ENCODE results near the gene CSAD. TPM values are rescaled to one million over a fixed set of nuclear protein-coding genes. Genes with fewer than 3 reads are reported as not detected.

Gene CSAD
- 7.9 to 29.5 TPM (median 19.5 TPM) in 3 replicates for polyA plus RNA-seq
- polyA plus RNA-seq (2011; ENCODE audit: low read depth) = 8.0 TPM
- polyA plus RNA-seq (2011; cell fraction: cytosol; rRNA removed) = 1.4 and 1.9 TPM in 2 replicates
- 126 and 152 TPM in 2 replicates for polyA plus RNA-seq (2011; cell fraction: nucleus; rRNA removed)
- 5.8 and 23.3 TPM in 2 replicates for polyA plus RNA-seq (2012; ENCODE audit: low replicate concordance)
- polyA minus RNA-seq = 5.6 to 17.6 TPM (median 17.2 TPM) in 3 replicates
- 3.1 TPM for polyA minus RNA-seq (2011; cell fraction: cytosol; rRNA and poly(A)+ RNA removed)
- polyA minus RNA-seq (2011; cell fraction: nucleus; rRNA and poly(A)+ RNA removed) = 20.0 and 28.5 TPM in 2 replicates

GRCh38 chr12:53180220-53180930 lies at the start of gene CSAD, which contains the start of gene ZNF740:
CSAD (minus strand) TSS chr12:53180925; CDS start chr12:53173470, 7,455 bp downstream.
ZNF740 (plus strand) TSS chr12:53180722; CDS start chr12:53181984, 1,262 bp downstream.
- dilution Hi-C loops (cut with MboI; ENCODE audit: extremely low pct_ligation_motif_present, low sequenced_read_pairs) = no loop called here
- FAIRE-seq (no peak), DNase-seq (ENCODE audit: low read depth, low spot score) (peak; percentile 71)
- peak within 1 kb of the TSS; percentile 96 for H3K4me2 ChIP-seq (ENCODE audit: control insufficient read depth, extremely low read depth, insufficient read depth, low read depth, low read length)
- peaks cover 11 to 21% of the 10 kb centered on the region in 2 experiments for H3K36me3 ChIP-seq (ENCODE audit: control insufficient read depth in 2 of 2, extremely low read depth in 1 of 2, insufficient read depth in 2 of 2, low read length in 2 of 2)
- peaks cover 14% of the 10 kb centered on the region for H3K79me2 ChIP-seq (ENCODE audit: control insufficient read depth, insufficient read depth, low read length)
- peak within 1 kb of the TSS; percentile 97 for H2AFZ ChIP-seq (ENCODE audit: control insufficient read depth, low read length)
- peak within 1 kb of the TSS; percentile 93 for H3K27ac ChIP-seq (ENCODE audit: control insufficient read depth, insufficient read depth, low read length)
- no peaks in the 10 kb centered on the region for H3K27me3 ChIP-seq (ENCODE audit: control insufficient read depth, extremely low read depth, insufficient read depth, low read length)
- peaks cover 20% of the 10 kb centered on the region for H3K4me1 ChIP-seq (ENCODE audit: control insufficient read depth, extremely low read depth, insufficient read depth, low read length)
- no peaks in the 10 kb centered on the region for H3K9me3 ChIP-seq (ENCODE audit: control insufficient read depth, low read depth, low read length)
- peak within 1 kb of the TSS; percentile 72 to 89 (median 82) for H3K4me3 ChIP-seq (ENCODE audit: control insufficient read depth in 2 of 3, extremely low read depth in 1 of 3, insufficient read depth in 2 of 3, low read depth in 1 of 3, low read length in 3 of 3)
- no peaks in the 10 kb centered on the region for H3K9me1 ChIP-seq (ENCODE audit: control insufficient read depth, extremely low read depth, insufficient read depth, low read length)
- no peak for TF ChIP-seq EZH2 (IDR thresholded peaks at IDR 0.05; ENCODE audit: low read length)
- TF ChIP-seq, protein P1, sequence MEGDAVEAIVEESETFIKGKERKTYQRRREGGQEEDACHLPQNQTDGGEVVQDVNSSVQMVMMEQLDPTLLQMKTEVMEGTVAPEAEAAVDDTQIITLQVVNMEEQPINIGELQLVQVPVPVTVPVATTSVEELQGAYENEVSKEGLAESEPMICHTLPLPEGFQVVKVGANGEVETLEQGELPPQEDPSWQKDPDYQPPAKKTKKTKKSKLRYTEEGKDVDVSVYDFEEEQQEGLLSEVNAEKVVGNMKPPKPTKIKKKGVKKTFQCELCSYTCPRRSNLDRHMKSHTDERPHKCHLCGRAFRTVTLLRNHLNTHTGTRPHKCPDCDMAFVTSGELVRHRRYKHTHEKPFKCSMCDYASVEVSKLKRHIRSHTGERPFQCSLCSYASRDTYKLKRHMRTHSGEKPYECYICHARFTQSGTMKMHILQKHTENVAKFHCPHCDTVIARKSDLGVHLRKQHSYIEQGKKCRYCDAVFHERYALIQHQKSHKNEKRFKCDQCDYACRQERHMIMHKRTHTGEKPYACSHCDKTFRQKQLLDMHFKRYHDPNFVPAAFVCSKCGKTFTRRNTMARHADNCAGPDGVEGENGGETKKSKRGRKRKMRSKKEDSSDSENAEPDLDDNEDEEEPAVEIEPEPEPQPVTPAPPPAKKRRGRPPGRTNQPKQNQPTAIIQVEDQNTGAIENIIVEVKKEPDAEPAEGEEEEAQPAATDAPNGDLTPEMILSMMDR (optimal IDR thresholded peaks at IDR 0.05 in 1 of 3, IDR thresholded peaks at IDR 0.05 in 1 of 3, conservative IDR thresholded peaks at IDR 0.05 in 1 of 3; ENCODE audit: extremely low read depth in 1 of 3, insufficient read depth in 2 of 3, low read length in 3 of 3) = no peak
- no peaks in the 10 kb centered on the region for H4K20me1 ChIP-seq (ENCODE audit: control insufficient read depth, extremely low read depth, insufficient read depth, low read length)
- peak within 1 kb of the TSS; percentile 94 for H3K9ac ChIP-seq (ENCODE audit: control insufficient read depth, extremely low read depth, insufficient read depth, low read length)

DNA sequence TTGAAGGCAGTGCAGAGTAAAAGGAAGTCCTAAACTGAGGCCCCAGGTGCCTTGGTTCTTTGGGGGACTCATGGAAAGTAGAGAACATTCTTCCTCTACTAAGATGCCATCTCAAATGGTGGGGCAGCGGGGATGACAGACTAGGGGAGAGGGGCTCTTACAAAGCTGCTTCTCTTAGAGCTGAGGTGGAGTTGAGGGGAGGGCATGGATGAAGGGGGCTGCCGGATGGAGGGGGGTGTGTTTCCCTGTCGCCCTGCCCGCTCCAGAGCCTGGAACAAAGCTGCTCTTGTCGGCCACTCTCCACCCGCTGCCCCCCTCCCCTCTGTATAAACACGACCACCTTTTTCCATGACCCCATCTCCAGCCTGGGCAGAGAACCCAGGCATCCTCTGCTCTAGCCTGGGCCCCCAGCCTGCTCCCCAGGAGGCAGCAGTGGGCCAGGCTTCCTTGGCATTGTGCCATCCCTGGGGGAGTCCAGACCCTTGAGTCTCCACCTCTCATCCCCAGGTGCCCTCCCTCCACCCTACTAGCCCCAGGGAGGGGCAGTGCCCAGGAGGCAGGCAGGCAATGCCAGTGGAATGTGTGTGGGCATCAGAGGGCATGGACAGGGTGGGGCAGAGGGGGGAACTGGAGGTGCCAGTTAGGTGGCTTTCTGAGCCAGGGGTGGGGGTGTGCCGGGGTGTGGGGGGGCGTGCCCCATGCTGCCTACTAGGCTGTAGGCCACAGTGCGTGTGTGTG lies 49.6 kb upstream of the CSAD start:
- no peak for FAIRE-seq
- Histone ChIP-seq H3K9ac (ENCODE audit: control insufficient read depth, extremely low read depth, insufficient read depth, low read length) (no peak overlapping the region), H3K79me2 (ENCODE audit: control insufficient read depth, insufficient read depth, low read length) (peaks cover 6% of the 10 kb centered on the region), H2AFZ (ENCODE audit: control insufficient read depth, low read length) (no peak overlapping the region), H3K9me3 (ENCODE audit: control insufficient read depth, low read depth, low read length) (no peaks in the 10 kb centered on the region), H3K36me3 (ENCODE audit: control insufficient read depth in 2 of 2, extremely low read depth in 1 of 2, insufficient read depth in 2 of 2, low read length in 2 of 2) (peaks cover 2 to 3% of the 10 kb centered on the region in 2 experiments), H3K27ac (ENCODE audit: control insufficient read depth, insufficient read depth, low read length) (peak overlapping the region; percentile 19), H3K9me1 (ENCODE audit: control insufficient read depth, extremely low read depth, insufficient read depth, low read length) (no peaks in the 10 kb centered on the region), H3K4me2 (ENCODE audit: control insufficient read depth, extremely low read depth, insufficient read depth, low read depth, low read length) (peak overlapping the region; percentile 80), H3K27me3 (ENCODE audit: control insufficient read depth, extremely low read depth, insufficient read depth, low read length) (no peaks in the 10 kb centered on the region), H3K4me3 (ENCODE audit: control insufficient read depth in 2 of 3, extremely low read depth in 1 of 3, insufficient read depth in 2 of 3, low read depth in 1 of 3, low read length in 3 of 3) (peak overlapping the region; percentile 31 to 83 (median 56)), H4K20me1 (ENCODE audit: control insufficient read depth, extremely low read depth, insufficient read depth, low read length) (no peaks in the 10 kb centered on the region), H3K4me1 (ENCODE audit: control insufficient read depth, extremely low read depth, insufficient read depth, low read length) (peaks cover 48% of the 10 kb centered on the region)
- TF ChIP-seq EZH2 (IDR thresholded peaks at IDR 0.05; ENCODE audit: low read length) = no peak
- TF ChIP-seq, protein P1 (optimal IDR thresholded peaks at IDR 0.05 in 1 of 3, IDR thresholded peaks at IDR 0.05 in 1 of 3, conservative IDR thresholded peaks at IDR 0.05 in 1 of 3; ENCODE audit: extremely low read depth in 1 of 3, insufficient read depth in 2 of 3, low read length in 3 of 3) = no peak
- dilution Hi-C loops (cut with MboI; ENCODE audit: extremely low pct_ligation_motif_present, low sequenced_read_pairs) = no loop called here
- DNase-seq (ENCODE audit: low read depth, low spot score) = no peak

Measured in keratinocyte (primary cell).